Measurements from ENCODE around the gene SEPTIN5.

SEPTIN5 gene

GRCh38 chr22:19734837-19735382 is 20.6 kb downstream of the SEPTIN5 start:
- DNase-seq = no peak

- DNase-seq = no peak
Observed at GRCh38 chr22:19735665-19736510, 21.6 kb downstream of the SEPTIN5 start.

- DNase-seq = no peak
Observed at GRCh38 chr22:19737846-19738663, 23.8 kb downstream of the SEPTIN5 start.

- DNase-seq = no peak
Observed at GRCh38 chr22:19738664-19739447, 24.6 kb downstream of the SEPTIN5 start.

GRCh38 chr22:19739448-19739895 is 25.2 kb downstream of the SEPTIN5 start:
- no peak for DNase-seq

- DNase-seq = no peak
Observed at GRCh38 chr22:19739911-19740449, 25.7 kb downstream of the SEPTIN5 start.

GRCh38 chr22:19740586-19740985 is 26.3 kb downstream of the SEPTIN5 start:
- no peak for DNase-seq

GRCh38 chr22:19741053-19741452 is 26.8 kb downstream of the SEPTIN5 start:
- DNase-seq = no peak

GRCh38 chr22:19742160-19743066 is 28.1 kb downstream of the SEPTIN5 start:
- DNase-seq = no peak

- DNase-seq = no peak
Observed at GRCh38 chr22:19743081-19743480, 28.8 kb downstream of the SEPTIN5 start.

- no peak for DNase-seq
Observed at GRCh38 chr22:19743651-19744050, 29.3 kb downstream of the SEPTIN5 start.

- DNase-seq = no peak
Observed at GRCh38 chr22:19744350-19745006, 30.2 kb downstream of the SEPTIN5 start.

GRCh38 chr22:19745155-19746101 is 31.1 kb downstream of the SEPTIN5 start:
- no peak for DNase-seq

- no peak for DNase-seq
Observed at GRCh38 chr22:19746726-19747125, 32.4 kb downstream of the SEPTIN5 start.

GRCh38 chr22:19747551-19747950 is 33.2 kb downstream of the SEPTIN5 start:
- no peak for DNase-seq

GRCh38 chr22:19748139-19748538 is 33.8 kb downstream of the SEPTIN5 start:
- DNase-seq = no peak

- DNase-seq = no peak
Observed at GRCh38 chr22:19748991-19749664, 34.8 kb downstream of the SEPTIN5 start.

- DNase-seq = no peak
Observed at GRCh38 chr22:19749876-19750275, 35.6 kb downstream of the SEPTIN5 start.
